Fibroblast of the aortic adventitia (primary cell): Measurements from ENCODE around the gene ARHGAP25. TPM values are rescaled to one million over a fixed set of nuclear protein-coding genes. Genes with fewer than 3 reads are reported as not detected.

Source experiments
- DNase-seq: peaks from one replicate; pipeline ENCODE4 v3.0.0-alpha.2; 2010; ENCODE audit warnings: low read depth
- H3K4me3 ChIP-seq: 2 replicates; pipeline ENCODE4 v1.5.1; 2011; ENCODE audit warnings: low read depth, mild to moderate bottlenecking, control low read depth, low read length, moderate library complexity
- total RNA-seq: library from RNA; depleted of rRNA; stranded (reverse); fragments of >200 nt; gene quantifications from 2 replicates; pipeline ENCODE4 v1.2.3, GENCODE V29; 2012; ENCODE audit warnings: low replicate concordance
- TF ChIP-seq, protein P1 (sequence below): IDR thresholded peaks from 2 replicates; pipeline ENCODE4 v1.5.1; 2011; ENCODE audit warnings: mild to moderate bottlenecking, low read length, control low read depth, inconsistent platforms; ENCODE audit not compliant: insufficient read depth

The ARHGAP25 gene
- total RNA-seq, 1 donor, result 0.36 TPM

DNA sequence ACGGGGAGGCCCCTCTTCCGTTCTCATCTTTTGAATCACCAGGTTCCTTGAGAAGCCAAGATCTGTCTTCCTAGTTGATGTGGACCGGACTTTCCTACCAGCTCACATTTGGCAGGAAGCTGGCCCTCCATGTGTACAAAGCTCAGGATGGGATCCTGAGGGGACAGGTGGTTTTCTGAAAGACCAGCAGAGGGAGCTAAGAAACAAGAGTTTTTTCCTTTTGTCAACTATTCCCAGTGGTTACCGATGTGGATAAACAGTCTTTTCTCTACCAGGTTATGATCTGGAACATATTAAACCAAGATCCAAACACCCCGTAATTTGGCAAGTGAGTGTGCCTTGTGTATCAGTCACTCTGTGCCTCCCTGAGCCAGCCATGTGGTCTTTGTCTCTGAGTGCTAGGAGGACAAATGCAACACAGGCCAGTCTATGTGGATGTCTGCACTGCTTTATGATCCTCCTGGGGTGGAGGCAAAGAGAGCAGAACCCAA is 25.1 kb upstream of the ARHGAP25 start:
- peak; percentile 58 for DNase-seq
- TF ChIP-seq, protein P1, sequence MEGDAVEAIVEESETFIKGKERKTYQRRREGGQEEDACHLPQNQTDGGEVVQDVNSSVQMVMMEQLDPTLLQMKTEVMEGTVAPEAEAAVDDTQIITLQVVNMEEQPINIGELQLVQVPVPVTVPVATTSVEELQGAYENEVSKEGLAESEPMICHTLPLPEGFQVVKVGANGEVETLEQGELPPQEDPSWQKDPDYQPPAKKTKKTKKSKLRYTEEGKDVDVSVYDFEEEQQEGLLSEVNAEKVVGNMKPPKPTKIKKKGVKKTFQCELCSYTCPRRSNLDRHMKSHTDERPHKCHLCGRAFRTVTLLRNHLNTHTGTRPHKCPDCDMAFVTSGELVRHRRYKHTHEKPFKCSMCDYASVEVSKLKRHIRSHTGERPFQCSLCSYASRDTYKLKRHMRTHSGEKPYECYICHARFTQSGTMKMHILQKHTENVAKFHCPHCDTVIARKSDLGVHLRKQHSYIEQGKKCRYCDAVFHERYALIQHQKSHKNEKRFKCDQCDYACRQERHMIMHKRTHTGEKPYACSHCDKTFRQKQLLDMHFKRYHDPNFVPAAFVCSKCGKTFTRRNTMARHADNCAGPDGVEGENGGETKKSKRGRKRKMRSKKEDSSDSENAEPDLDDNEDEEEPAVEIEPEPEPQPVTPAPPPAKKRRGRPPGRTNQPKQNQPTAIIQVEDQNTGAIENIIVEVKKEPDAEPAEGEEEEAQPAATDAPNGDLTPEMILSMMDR, result peak; percentile 75
- H3K4me3 ChIP-seq, result no peak overlapping the region

DNA sequence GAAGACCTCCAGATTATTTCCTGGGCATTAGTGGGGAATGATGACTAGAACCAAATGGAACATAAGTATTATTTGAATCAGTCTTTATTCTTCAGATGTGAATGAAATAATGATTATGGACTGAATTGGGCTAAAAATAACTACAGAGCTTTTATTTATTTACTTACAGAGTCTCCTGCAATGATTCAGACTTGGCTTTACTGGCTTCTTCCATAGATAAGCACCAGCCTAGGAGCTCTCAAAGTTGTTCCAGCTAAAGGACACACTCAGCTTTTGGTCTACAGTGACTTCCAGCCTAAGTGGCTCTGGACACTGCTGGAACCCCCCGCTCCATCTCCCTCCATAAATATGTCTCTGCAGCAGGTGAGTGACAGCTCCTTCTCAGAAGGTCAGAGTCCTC is 24.3 kb upstream of the ARHGAP25 start:
- H3K4me3 ChIP-seq, result no peak overlapping the region
- TF ChIP-seq, protein P1, result no peak
- DNase-seq, result peak; percentile 3

DNA sequence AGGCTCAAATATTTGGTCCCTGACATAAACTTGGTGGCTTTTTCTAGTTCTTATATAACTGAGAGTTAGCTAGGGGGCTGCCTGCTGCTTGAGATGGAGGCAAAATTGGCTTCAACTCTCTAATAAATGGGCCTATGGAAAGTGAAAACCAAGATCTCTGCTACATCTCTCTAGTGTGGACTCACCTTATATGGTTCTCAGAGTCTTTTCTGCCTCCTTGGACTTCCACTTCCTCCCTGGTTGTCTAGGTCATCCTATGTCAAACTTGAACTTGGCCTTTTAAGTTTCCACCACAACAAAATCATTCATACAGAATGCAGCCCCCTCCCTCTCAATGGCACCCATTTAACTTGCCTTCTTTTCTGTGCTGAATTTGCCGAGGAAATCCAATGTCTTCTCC is 23.9 kb upstream of the ARHGAP25 start:
- H3K4me3 ChIP-seq, result no peak overlapping the region
- no peak for DNase-seq
- TF ChIP-seq, protein P1, result no peak

DNA sequence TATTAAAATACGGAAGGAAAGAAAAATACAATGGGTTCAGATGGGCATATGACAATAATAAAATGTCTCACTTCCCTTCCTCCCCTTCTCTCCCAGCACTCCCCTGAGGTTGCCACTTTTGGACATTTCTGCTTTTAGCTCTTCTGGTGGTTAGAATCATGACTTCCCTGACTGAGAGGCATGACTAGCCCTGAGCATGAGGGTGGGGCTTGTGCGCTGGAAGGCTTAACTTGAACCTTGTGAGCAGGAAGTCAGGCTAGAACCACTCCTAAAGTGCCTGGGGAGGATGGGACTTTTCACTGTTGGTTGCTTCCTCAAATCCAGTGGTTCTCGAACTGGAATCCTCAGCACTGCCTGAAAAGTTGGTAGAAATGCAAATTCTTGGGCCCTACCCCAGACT is 19.7 kb upstream of the ARHGAP25 start:
- no peak for DNase-seq
- H3K4me3 ChIP-seq, result no peak overlapping the region
- TF ChIP-seq, protein P1, result no peak

DNA sequence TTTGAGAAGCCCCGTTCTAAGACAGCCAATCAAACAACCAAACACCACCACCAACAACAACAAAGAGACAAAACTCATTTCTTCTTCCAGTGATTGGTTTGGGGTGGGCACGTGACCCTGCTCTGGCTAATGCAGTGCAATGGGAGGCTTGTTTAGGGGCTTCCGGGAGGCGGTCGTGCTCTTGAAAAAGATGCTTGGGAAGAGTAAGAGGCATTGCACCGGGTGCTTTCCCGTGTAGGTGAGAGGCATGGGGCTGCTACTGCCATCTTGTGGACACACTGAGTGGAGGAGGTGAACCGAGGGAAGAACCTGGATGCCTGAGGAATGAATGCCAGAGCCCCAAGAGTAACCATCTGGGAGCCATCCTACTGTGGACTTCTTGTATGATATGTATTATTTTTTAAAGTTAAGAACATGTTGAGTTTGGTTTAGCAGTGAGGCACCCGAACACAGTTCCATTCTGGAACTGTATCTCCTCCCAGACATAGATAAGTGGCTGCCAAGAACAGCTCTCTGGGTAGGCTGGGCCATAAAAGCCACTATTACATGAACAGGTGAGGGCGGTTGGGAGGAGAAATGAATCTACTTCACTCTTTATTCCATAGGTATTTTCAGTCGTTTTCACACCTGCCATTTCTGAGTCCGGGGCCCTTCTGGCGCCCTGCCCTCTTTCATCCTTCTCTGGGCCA is 19.1 kb upstream of the ARHGAP25 start:
- no peak overlapping the region for H3K4me3 ChIP-seq
- TF ChIP-seq, protein P1, result peak; percentile 75
- DNase-seq, result peak; percentile 44

DNA sequence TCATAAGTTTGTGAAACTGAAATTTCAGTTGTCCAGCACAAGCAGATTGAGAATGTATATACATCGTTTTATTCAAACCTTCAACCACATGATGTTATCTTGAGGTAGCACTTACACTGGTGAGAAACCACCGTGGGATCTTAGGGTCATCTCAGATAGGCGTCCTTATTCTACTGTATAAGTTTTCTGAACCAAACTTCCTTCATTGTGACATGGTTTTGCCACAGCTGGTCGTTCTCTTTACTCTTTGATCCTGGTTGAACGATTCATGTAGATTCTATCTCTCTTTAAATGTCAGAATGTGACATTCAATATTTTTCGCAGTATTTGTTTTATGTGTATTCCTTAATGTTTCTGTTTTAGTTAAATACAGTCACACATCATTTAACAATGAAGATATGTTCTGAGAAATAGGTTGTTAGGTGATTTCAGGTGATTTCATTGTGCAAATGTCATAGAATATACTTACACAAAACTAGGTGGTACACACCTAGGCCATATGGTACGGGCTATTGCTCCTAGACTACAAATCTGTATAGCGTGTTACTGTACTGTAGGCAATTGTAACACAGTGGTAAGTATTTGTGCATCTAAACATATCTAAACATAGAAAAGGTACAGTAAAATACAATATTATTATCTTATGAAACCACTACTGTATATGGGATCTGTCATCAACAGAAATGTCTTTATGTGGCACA is 17.9 kb upstream of the ARHGAP25 start:
- no peak overlapping the region for H3K4me3 ChIP-seq
- TF ChIP-seq, protein P1, result no peak
- no peak for DNase-seq
